ENCODE data around the gene F2R.

GRCh38 chr5:76765249-76765648, 49.3 kb downstream of the F2R start:
- TF ChIP-seq CTCF (conservative IDR thresholded peaks at IDR 0.05) (no peak), EZH2 (IDR thresholded peaks at IDR 0.05; ENCODE audit: low read depth) (no peak)

All from PC-9 (cell line).